Heart right ventricle (tissue), 16 donors: ENCODE results near the gene KRT3. TPM values are rescaled to one million over a fixed set of nuclear protein-coding genes. Genes with fewer than 3 reads are reported as not detected.

Experiments
- ATAC-seq, 8 donors: fragments of 200-7000 bp; cut with Tn5 transposase; one replicate each; pipeline ENCODE4 v1.9.1; 2020; ENCODE audit warnings: mild to moderate bottlenecking in 8 of 8, moderate library complexity in 8 of 8, moderate number of reproducible peaks in 1 of 8
- DNase-seq, 2 donors: peaks; one replicate each; pipeline ENCODE4 v3.0.0-alpha.2; 2020
- H3K27ac ChIP-seq, 10 donors: fragments of 200-600 bp; sonication (generic) in 2 of 10; one replicate each; pipeline versions ENCODE4 v1.5.0 to v1.8.0; 2020 to 2022; ENCODE audit warnings: mild to moderate bottlenecking in 3 of 10
- H3K27me3 ChIP-seq, 7 donors: fragments of 200-600 bp; one replicate each; pipeline ENCODE4 v1.8.0; 2021 to 2022; ENCODE audit warnings: mild to moderate bottlenecking in 2 of 7
- H3K36me3 ChIP-seq, 9 donors: fragments of 200-600 bp; sonication (generic) in 1 of 9; one replicate each; pipeline versions ENCODE4 v1.5.0 to v1.8.0; 2020 to 2022; ENCODE audit warnings: mild to moderate bottlenecking in 2 of 9
- H3K4me1 ChIP-seq, 9 donors: fragments of 200-600 bp; sonication (generic) in 1 of 9; one replicate each; pipeline versions ENCODE4 v1.5.0 to v1.8.0; 2020 to 2022; ENCODE audit warnings: mild to moderate bottlenecking in 4 of 9
- H3K4me3 ChIP-seq, 10 donors: fragments of 200-600 bp; sonication (generic) in 2 of 10; one replicate each; pipeline versions ENCODE4 v1.5.0 to v1.8.0; 2020 to 2022; ENCODE audit warnings: mild to moderate bottlenecking in 7 of 10, moderate library complexity in 2 of 10
- H3K9me3 ChIP-seq, 11 donors: fragments of 200-600 bp in 10 of 11; sonication (generic) in 2 of 11; one replicate each; pipeline versions ENCODE4 v1.5.0 to v1.8.0; 2013 to 2022; ENCODE audit warnings: mild to moderate bottlenecking in 2 of 11, control low read depth in 1 of 11, moderate library complexity in 1 of 11
- CTCF ChIP-seq, 9 donors: fragments of 200-600 bp; sonication (generic) in 2 of 9; IDR thresholded peaks; one replicate each; pipeline versions ENCODE4 v1.5.0 to v1.8.0; 2021 to 2022; ENCODE audit warnings: antibody characterized with exemption in 9 of 9, mild to moderate bottlenecking in 5 of 9, moderate library complexity in 1 of 9
- WGBS, 2 donors: extraction: QIAGEN DNeasy Blood & Tissue Kit; methylation state at CpG; one replicate each; pipeline ENCODE4 v1.1.7; 2013; ENCODE audit warnings: inconsistent platforms in 1 of 2; 5-methylcytosine and 5-hydroxymethylcytosine counted together
- intact Hi-C, 10 donors: fragments of 100-400 bp; cut with DNase I; formaldehyde crosslinking; loops; one replicate each; pipeline versions ENCODE4 v1.11.1 to v1.14.2; 2022
- polyA plus RNA-seq, 2 donors: library from polyadenylated mRNA; stranded (reverse); fragments of 200-250 nt; gene quantifications; one replicate each; pipeline ENCODE4 v1.2.3, GENCODE V29; 2013
- total RNA-seq, 10 donors: library from RNA; stranded (reverse); fragmentation: NEBNext Ultra II Directional in 3 of 10; extraction: Animal tissue kit (Norgen Biotek cat#: 25700) in 3 of 10; gene quantifications; one replicate each; pipeline versions ENCODE4 v1.2.1 to v1.2.4, GENCODE V29; 2021 to 2023
- donor health status: Arrhythmogenic right ventricular cardiomyopathy.
- donor health status: ischemic (EF 13 %, LVEDD 7.1; RV severe dilation, severe dysfunction).
- donor health status: healthy with polysubstance abuse.
- donor health status: DM: no; HTN: yes; CAD: no.
- donor health status: DM: no; HTN: no; CAD: no.
- donor health status: ischemic (EF 25% LVEDD 6.9; RV normal size, moderate dysfunction).
- donor health status: ischemic (EF 25% LVEDD 5.7; RV mildly dilated, moderate dysfunction).
- donor health status: healthy.
- donor health status: DM: yes; HTN: yes; CAD: no.
- donor health status: Ischemic cardiomyopathy.
- donor health status: ischemic (EF 35%, LVEDD 5.7; RV mildly dilated, moderate dysfunction).
- donor health status: nonischemic (EF 11% LVEDD 7.7; RV severe dilation, severe dysfunction).
- donor health status: DM: yes; HTN: yes; CAD: no.
- donor health status: PGD.
- donor health status: ischemic (EF 29% LVEDD 5.4; RV normal size, mild dysfunction).
- donor health status: nonischemic (EF 23%, LVEDD 6.1; RV moderate dilation, normal function).

Gene KRT3
- total and polyA plus RNA-seq, 12 donors, result not detected

GRCh38 chr12:52837781-52838608 lies 42.1 kb upstream of the KRT3 start:
- Histone ChIP-seq H3K9me3 (no peaks in the 10 kb centered on the region), H3K4me1 (peaks cover 0 to 3% (median 0%) of the 10 kb centered on the region in 9 donors), H3K27me3 (peaks cover 0 to 66% (median 40%) of the 10 kb centered on the region in 7 donors), H3K36me3 (no peaks in the 10 kb centered on the region), H3K27ac (no peak overlapping the region), H3K4me3 (no peak overlapping the region)
- no peak for ATAC-seq
- TF ChIP-seq CTCF (IDR thresholded peaks at IDR 0.05), result no peak
- intact Hi-C loops, result no loop called here
- DNase-seq, result no peak
- WGBS, 2 donors, result 80 to 85% methylated on average over 6 of the region's 6 CpGs

- WGBS, 2 donors, result 79 to 87% methylated on average over 9 of the region's 9 CpGs
These were observed 41.5 kb upstream of the KRT3 start for GRCh38 chr12:52837413-52837741.

GRCh38 chr12:52836491-52837412 lies 40.8 kb upstream of the KRT3 start:
- Histone ChIP-seq H3K4me1 (peaks cover 0 to 3% (median 0%) of the 10 kb centered on the region in 9 donors), H3K27me3 (peaks cover 0 to 78% (median 45%) of the 10 kb centered on the region in 7 donors), H3K9me3 (no peaks in the 10 kb centered on the region), H3K36me3 (no peaks in the 10 kb centered on the region), H3K4me3 (no peak overlapping the region), H3K27ac (no peak overlapping the region)
- intact Hi-C loops, result no loop called here
- ATAC-seq, result no peak
- WGBS, 2 donors, result 87% methylated on average over 9 of the region's 9 CpGs
- TF ChIP-seq CTCF (IDR thresholded peaks at IDR 0.05), result no peak
- DNase-seq, result no peak

More at GRCh38 chr12:52837413-52837741, 41.5 kb upstream of the KRT3 start:
- intact Hi-C loops, result no loop called here
- peaks cover 0 to 72% (median 45%) of the 10 kb centered on the region in 7 donors for H3K27me3 ChIP-seq
- no peak for DNase-seq
- no peak for ATAC-seq
- H3K36me3 ChIP-seq, result no peaks in the 10 kb centered on the region
- no peak overlapping the region for H3K4me3 ChIP-seq
- H3K4me1 ChIP-seq, result peaks cover 0 to 3% (median 0%) of the 10 kb centered on the region in 9 donors
- no peak overlapping the region for H3K27ac ChIP-seq
- TF ChIP-seq CTCF (IDR thresholded peaks at IDR 0.05), result no peak
- H3K9me3 ChIP-seq, result no peaks in the 10 kb centered on the region

GRCh38 chr12:52836042-52836466 lies 40.1 kb upstream of the KRT3 start:
- WGBS, 2 donors, result 62 to 79% methylated on average over 7 of the region's 7 CpGs
- H3K9me3 ChIP-seq, result no peaks in the 10 kb centered on the region
- peaks cover 0 to 3% (median 0%) of the 10 kb centered on the region in 9 donors for H3K4me1 ChIP-seq
- H3K36me3 ChIP-seq, result no peaks in the 10 kb centered on the region
- H3K27me3 ChIP-seq, result peaks cover 0 to 82% (median 45%) of the 10 kb centered on the region in 7 donors
- H3K27ac ChIP-seq, result no peak overlapping the region
- intact Hi-C loops, result no loop called here
- DNase-seq (no peak), ATAC-seq (no peak)
- no peak for TF ChIP-seq CTCF (IDR thresholded peaks at IDR 0.05)
- no peak overlapping the region for H3K4me3 ChIP-seq
